Spleen (tissue), 11 donors: Measurements from ENCODE around the gene CCDC12. TPM values are rescaled to one million over a fixed set of nuclear protein-coding genes. Genes with fewer than 3 reads are reported as not detected.

Experiments
- DNase-seq: peaks from one replicate; pipeline ENCODE4 v3.0.0-alpha.2; 2020
- H3K27ac ChIP-seq, 8 donors: fragments of 200-600 bp; sonication (generic) in 7 of 8; 1 replicate in 4 of 8; 2 replicates in 4 of 8; pipeline versions ENCODE4 v1.5.0 to v1.8.0; 2016 to 2021; ENCODE audit warnings: inconsistent platforms in 4 of 8, mild to moderate bottlenecking in 4 of 8, moderate library complexity in 1 of 8
- H3K27me3 ChIP-seq, 7 donors: fragments of 200-600 bp; sonication (generic) in 6 of 7; replicated peaks in 1 of 7; 1 replicate in 4 of 7; 2 replicates in 3 of 7; pipeline versions ENCODE4 v1.5.0 to v1.8.0; 2016 to 2021; ENCODE audit warnings: inconsistent platforms in 3 of 7, mild to moderate bottlenecking in 1 of 7
- H3K36me3 ChIP-seq, 6 donors: fragments of 200-600 bp; sonication (generic) in 5 of 6; 1 replicate in 4 of 6; 2 replicates in 2 of 6; pipeline versions ENCODE4 v1.5.0 to v1.8.0; 2016 to 2021; ENCODE audit warnings: inconsistent platforms in 2 of 6
- H3K4me1 ChIP-seq, 6 donors: fragments of 200-600 bp; sonication (generic) in 5 of 6; 1 replicate in 3 of 6; 2 replicates in 3 of 6; pipeline versions ENCODE4 v1.5.0 to v1.8.0; 2016 to 2021; ENCODE audit warnings: inconsistent platforms in 3 of 6
- H3K4me3 ChIP-seq, 8 donors: fragments of 200-600 bp; sonication (generic) in 7 of 8; 1 replicate in 4 of 8; 2 replicates in 4 of 8; pipeline versions ENCODE4 v1.5.0 to v1.8.0; 2016 to 2021; ENCODE audit warnings: inconsistent platforms in 4 of 8, mild to moderate bottlenecking in 4 of 8, moderate library complexity in 2 of 8
- H3K9me3 ChIP-seq, 8 donors: fragments of 200-600 bp; sonication (generic) in 7 of 8; 1 replicate in 4 of 8; 2 replicates in 4 of 8; pipeline versions ENCODE4 v1.5.0 to v1.8.0; 2016 to 2021; ENCODE audit warnings: inconsistent platforms in 4 of 8
- CTCF ChIP-seq, 11 experiments: fragments of 200-600 bp in 7 of 11; fragments of 450-650 bp in 4 of 11; sonication (generic) in 4 of 11; IDR thresholded peaks in 8 of 11; conservative IDR thresholded peaks in 3 of 11; 1 replicate in 7 of 11; 2 replicates in 4 of 11; pipeline versions ENCODE4 v1.4.0 to v1.8.0; 2016 to 2021; ENCODE audit warnings: antibody characterized with exemption in 11 of 11, inconsistent platforms in 4 of 11, mild to moderate bottlenecking in 1 of 11
- POLR2A ChIP-seq, 3 donors: fragments of 450-650 bp; IDR thresholded peaks; one replicate each; pipeline ENCODE4 v1.5.1; 2017; ENCODE audit warnings: antibody characterized with exemption in 3 of 3, mild to moderate bottlenecking in 1 of 3
- POLR2AphosphoS5 ChIP-seq, 3 donors: sonication (generic); formaldehyde crosslinking; IDR thresholded peaks; one replicate each; pipeline ENCODE4 v1.5.1; 2017; ENCODE audit warnings: antibody characterized with exemption in 3 of 3
- WGBS, 5 donors: extraction: QIAGEN DNeasy Blood & Tissue Kit in 3 of 5; methylation state at CpG; one replicate each; pipeline versions ENCODE4 v1.1.5 to v1.1.7; 2013 to 2018; 5-methylcytosine and 5-hydroxymethylcytosine counted together
- intact Hi-C: fragments of 100-400 bp; cut with DNase I; formaldehyde crosslinking; loops from one replicate; pipeline ENCODE4 v1.15.0; 2023; ENCODE audit warnings: low total_unique reads
- polyA plus RNA-seq, 3 donors: library from polyadenylated mRNA; stranded (reverse); fragments of 200-250 nt; gene quantifications; one replicate each; pipeline ENCODE4 v1.2.1, GENCODE V29; 2013
- total RNA-seq, 7 donors: library from RNA; depleted of rRNA in 3 of 7; stranded (reverse); fragments of >200 nt in 3 of 7; fragmentation: NEBNext Ultra II Directional in 4 of 7; extraction: Animal tissue kit (Norgen Biotek cat#: 25700) in 4 of 7; gene quantifications; one replicate each; pipeline versions ENCODE4 v1.1.0 to v1.2.1, GENCODE V29; 2016 to 2021
- donor health status: healthy with polysubstance abuse.
- donor health status: DM: no; HTN: no; CAD: no; lungs with moderate emphysema.
- donor health status: DM: no; HTN: no; CAD: no.
- donor health status: Bipolar disorder and iron deficiency.
- donor health status: healthy.
- donor health status: DM: no; HTN: no; CAD: no.
- donor health status: DM: yes; HTN: yes; CAD: no.

CCDC12 gene
- total and polyA plus RNA-seq, 10 donors, result 36.5 to 124 (median 55.7) TPM

- DNase-seq, result no peak
- Histone ChIP-seq H3K4me1 (peaks cover 6 to 57% (median 35%) of the 10 kb centered on the region in 6 donors), H3K36me3 (no peaks in the 10 kb centered on the region), H3K9me3 (no peaks in the 10 kb centered on the region), H3K27me3 (peaks cover 0 to 71% (median 43%) of the 10 kb centered on the region in 7 donors), H3K27ac (peak overlapping the region; percentile 19 to 85 (median 83)), H3K4me3 (peak overlapping the region; percentile 36 to 78 (median 53))
- TF ChIP-seq POLR2AphosphoS5 (IDR thresholded peaks at IDR 0.05), result peak in 2 of 3 donors; percentile 17 to 55
- TF ChIP-seq POLR2A (IDR thresholded peaks at IDR 0.05), result no peak
- TF ChIP-seq CTCF (IDR thresholded peaks at IDR 0.05 in 8 of 11, conservative IDR thresholded peaks at IDR 0.05 in 3 of 11), result no peak
- intact Hi-C loops, result no loop called here
- 1 to 3% (median 1%) methylated on average over 50 to 72 of the region's 72 CpGs for WGBS, 5 donors
Measured at GRCh38 chr3:46882377-46883053, 94.0 kb downstream of the CCDC12 start.

- intact Hi-C loops, result no loop called here
- Histone ChIP-seq H3K27ac (peak overlapping the region; percentile 19 to 85 (median 83)), H3K36me3 (no peaks in the 10 kb centered on the region), H3K4me1 (peaks cover 6 to 57% (median 35%) of the 10 kb centered on the region in 6 donors), H3K27me3 (peaks cover 0 to 68% (median 43%) of the 10 kb centered on the region in 7 donors), H3K9me3 (no peaks in the 10 kb centered on the region), H3K4me3 (peak overlapping the region; percentile 36 to 78 (median 53))
- DNase-seq, result no peak
- WGBS, 5 donors, result 2 to 5% (median 2%) methylated on average over 50 to 83 of the region's 83 CpGs
- no peak for TF ChIP-seq POLR2AphosphoS5 (IDR thresholded peaks at IDR 0.05)
- TF ChIP-seq CTCF (IDR thresholded peaks at IDR 0.05 in 8 of 11, conservative IDR thresholded peaks at IDR 0.05 in 3 of 11), result no peak
- no peak for TF ChIP-seq POLR2A (IDR thresholded peaks at IDR 0.05)
Measured at GRCh38 chr3:46881596-46882376, 94.8 kb downstream of the CCDC12 start.

GRCh38 chr3:46880884-46881595 is 95.5 kb downstream of the CCDC12 start:
- no peak for TF ChIP-seq POLR2A (IDR thresholded peaks at IDR 0.05)
- TF ChIP-seq POLR2AphosphoS5 (IDR thresholded peaks at IDR 0.05), result no peak
- no peak for TF ChIP-seq CTCF (IDR thresholded peaks at IDR 0.05 in 8 of 11, conservative IDR thresholded peaks at IDR 0.05 in 3 of 11)
- peaks cover 6 to 57% (median 35%) of the 10 kb centered on the region in 6 donors for H3K4me1 ChIP-seq
- no peaks in the 10 kb centered on the region for H3K9me3 ChIP-seq
- H3K36me3 ChIP-seq, result no peaks in the 10 kb centered on the region
- H3K27me3 ChIP-seq, result peaks cover 0 to 62% (median 43%) of the 10 kb centered on the region in 7 donors
- WGBS, 5 donors, result 32 to 45% (median 39%) methylated on average over 28 to 29 of the region's 29 CpGs
- intact Hi-C loops, result no loop called here
- H3K4me3 ChIP-seq, result peak overlapping the region in 5 of 8 donors; percentile 53 to 78 (median 54)
- H3K27ac ChIP-seq, result peak overlapping the region in 7 of 8 donors; percentile 67 to 85 (median 83)
- DNase-seq, result no peak
